ENCODE measurements around the gene PTGDS. TPM values are rescaled to one million over a fixed set of nuclear protein-coding genes. Genes with fewer than 3 reads are reported as not detected.

PTGDS gene
- total and polyA plus RNA-seq, 10 of the 15 experiments (the other 5 are each of a cell fraction or from before 2014, with no cell fraction given) = not detected

DNA sequence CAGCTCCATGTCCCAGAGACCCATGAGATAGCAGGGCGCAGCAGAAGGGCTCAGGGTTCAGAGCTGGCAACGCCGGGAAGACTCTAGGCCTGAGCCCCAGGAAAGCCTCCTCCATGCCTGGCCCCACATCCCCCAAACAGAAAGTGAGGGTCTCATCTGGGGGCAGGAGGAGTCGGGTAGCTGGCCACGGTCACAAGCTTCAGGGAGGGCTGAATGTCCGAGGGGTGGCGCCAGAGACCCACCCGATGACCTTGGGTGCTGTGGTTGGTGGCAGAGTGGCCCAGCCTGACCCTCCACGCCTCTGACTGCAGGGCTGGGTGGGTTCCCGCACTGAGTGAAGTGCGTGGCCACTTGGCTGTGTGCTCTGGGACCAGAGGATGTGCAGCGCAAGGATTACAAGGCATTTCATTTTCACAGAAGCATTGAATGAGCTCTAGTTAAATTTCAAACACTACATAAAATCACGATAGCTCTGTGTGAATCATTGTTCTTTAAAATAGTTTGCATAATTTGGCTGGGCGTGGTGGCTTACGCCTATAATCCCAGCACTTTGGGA, 29.3 kb upstream of the PTGDS start:
- peaks cover 10% of the 10 kb centered on the region for H3K4me1 ChIP-seq (ENCODE audit: control insufficient read depth, insufficient read depth, low read length)
- no peaks in the 10 kb centered on the region for H3K36me3 ChIP-seq (ENCODE audit: control insufficient read depth in 2 of 2, insufficient read depth in 2 of 2, low read length in 1 of 2)
- TF ChIP-seq SMC3 (IDR thresholded peaks at IDR 0.05; ENCODE audit: borderline replicate concordance, low read length) (peak; percentile 60), CBFB (IDR thresholded peaks at IDR 0.05; ENCODE audit: low read depth) (no peak), EP300 (IDR thresholded peaks at IDR 0.05; ENCODE audit: borderline replicate concordance in 1 of 2, control insufficient read depth in 1 of 2, low read depth in 2 of 2, low read length in 2 of 2) (no peak), BHLHE40 (IDR thresholded peaks at IDR 0.05; ENCODE audit: borderline replicate concordance in 1 of 2, low read depth in 2 of 2, low read length in 1 of 2) (0 out of 4 replicates have a peak, but pooled peaks of 1 of the 2 experiments have one; percentile 13), TCF3 (IDR thresholded peaks at IDR 0.05; ENCODE audit: borderline replicate concordance, insufficient read depth, low read depth, low read length) (no peak), NR2F1 (conservative IDR thresholded peaks at IDR 0.05) (peak; percentile 41; the same call in 1 of the 2 replicates), DPF2 (IDR thresholded peaks at IDR 0.05) (no peak), SMAD1 (IDR thresholded peaks at IDR 0.05; ENCODE audit: low read depth, partially characterized antibody) (no peak), RAD21 (IDR thresholded peaks at IDR 0.05; ENCODE audit: insufficient read depth, low read depth, low read length) (peak; percentile 65)
- TF ChIP-seq, protein P1, sequence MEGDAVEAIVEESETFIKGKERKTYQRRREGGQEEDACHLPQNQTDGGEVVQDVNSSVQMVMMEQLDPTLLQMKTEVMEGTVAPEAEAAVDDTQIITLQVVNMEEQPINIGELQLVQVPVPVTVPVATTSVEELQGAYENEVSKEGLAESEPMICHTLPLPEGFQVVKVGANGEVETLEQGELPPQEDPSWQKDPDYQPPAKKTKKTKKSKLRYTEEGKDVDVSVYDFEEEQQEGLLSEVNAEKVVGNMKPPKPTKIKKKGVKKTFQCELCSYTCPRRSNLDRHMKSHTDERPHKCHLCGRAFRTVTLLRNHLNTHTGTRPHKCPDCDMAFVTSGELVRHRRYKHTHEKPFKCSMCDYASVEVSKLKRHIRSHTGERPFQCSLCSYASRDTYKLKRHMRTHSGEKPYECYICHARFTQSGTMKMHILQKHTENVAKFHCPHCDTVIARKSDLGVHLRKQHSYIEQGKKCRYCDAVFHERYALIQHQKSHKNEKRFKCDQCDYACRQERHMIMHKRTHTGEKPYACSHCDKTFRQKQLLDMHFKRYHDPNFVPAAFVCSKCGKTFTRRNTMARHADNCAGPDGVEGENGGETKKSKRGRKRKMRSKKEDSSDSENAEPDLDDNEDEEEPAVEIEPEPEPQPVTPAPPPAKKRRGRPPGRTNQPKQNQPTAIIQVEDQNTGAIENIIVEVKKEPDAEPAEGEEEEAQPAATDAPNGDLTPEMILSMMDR (IDR thresholded peaks at IDR 0.05 in 2 of 3, conservative IDR thresholded peaks at IDR 0.05 in 1 of 3; ENCODE audit: control insufficient read depth in 2 of 3, extremely low read depth in 1 of 3, insufficient read depth in 1 of 3, low read depth in 3 of 3, low read length in 3 of 3) = peak; percentile 56 to 75 (median 65)
- no peaks in the 10 kb centered on the region for H4K20me1 ChIP-seq (ENCODE audit: control insufficient read depth, insufficient read depth)
- CTCF ChIA-PET = interaction anchor here (0.6 to 3.5 kb wide), 42 partner anchors 12 to 182 kb away, joined by 3 to 163 read pairs (median 5); partner anchors contain the start of genes ABCA2, AJM1, CLIC3 and FUT7
- POLR2A ChIA-PET = interaction anchor here (0.9 to 3.0 kb wide), 2 partner anchors 44 to 87 kb away, joined by 3 to 19 read pairs; partner anchors contain the start of gene PAXX
- no peak overlapping the region for H3K27ac ChIP-seq (ENCODE audit: control insufficient read depth, insufficient read depth)
- H3K4me3 ChIP-seq = no peak overlapping the region
- no peaks in the 10 kb centered on the region for H3K9me3 ChIP-seq (replicated peaks; ENCODE audit: control insufficient read depth, insufficient read depth, low read length)
- in situ Hi-C loops (cut with MboI) (loop anchor here (5.0 kb wide), 1 partner anchor 89 kb away; no protein-coding TSS in a partner anchor), intact Hi-C loops (cut with micrococcal nuclease; ENCODE audit: unreplicated experiment) (loop anchor here (1.0 to 10.0 kb wide), 2 partner anchors 87 to 153 kb away; partner anchors contain the start of genes CCDC183 and TMEM141)
- RAD21 ChIA-PET (ENCODE audit: unreplicated experiment) = interaction anchor here (0.6 to 2.1 kb wide), 19 partner anchors 12 to 203 kb away, joined by 3 to 109 read pairs (median 6); partner anchors contain the start of genes AJM1, CLIC3, FUT7 and NPDC1
- peaks cover 13% of the 10 kb centered on the region for H3K79me2 ChIP-seq (ENCODE audit: control insufficient read depth, insufficient read depth, low read length)
- H3K27me3 ChIP-seq (replicated peaks in 1 of 2; ENCODE audit: control insufficient read depth in 2 of 2, insufficient read depth in 2 of 2, low read length in 1 of 2) = no peaks in the 10 kb centered on the region
- FAIRE-seq (no peak), DNase-seq (ENCODE audit: low read depth, low spot score) (no peak), ATAC-seq (0 out of 3 replicates have a peak, but pooled peaks have one; percentile 8)
- no peak overlapping the region for H3K9ac ChIP-seq (ENCODE audit: control insufficient read depth, insufficient read depth, low read length)
- H2AFZ ChIP-seq (ENCODE audit: control insufficient read depth, low read depth, low read length) = no peak overlapping the region
- H3K4me2 ChIP-seq (ENCODE audit: control insufficient read depth, insufficient read depth) = no peak overlapping the region
- SMC1A ChIA-PET (ENCODE audit: uncharacterized antibody, unreplicated experiment) = interaction anchor here (0.8 to 2.4 kb wide), 16 partner anchors 18 to 253 kb away, joined by 3 to 77 read pairs (median 4); partner anchors contain the start of genes FUT7, NPDC1, PAXX and TPRN
- no TSS peak for BruUV-seq (replicated peaks)
- 41% methylated on average over 15 of the region's 15 CpGs for WGBS (ENCODE audit: insufficient coverage, insufficient replicate concordance, low lambda C conversion rate, missing lambda C conversion rate)
